NCI-H2107 treated with DMSO at 0.1 percent for 48 hours (cell line): ENCODE results near the gene SETD5.
"Not testable (repeated sequence)": the region's sequence is repeated elsewhere in the genome, so short reads cannot be mapped to it uniquely, and the experiment has no call there.

Experiments
- DNase-seq: peaks from one replicate; lab custom pipeline; 2025; ENCODE audit not compliant: unreplicated experiment; lab: John Stamatoyannopoulos, UW

SETD5 gene

DNA sequence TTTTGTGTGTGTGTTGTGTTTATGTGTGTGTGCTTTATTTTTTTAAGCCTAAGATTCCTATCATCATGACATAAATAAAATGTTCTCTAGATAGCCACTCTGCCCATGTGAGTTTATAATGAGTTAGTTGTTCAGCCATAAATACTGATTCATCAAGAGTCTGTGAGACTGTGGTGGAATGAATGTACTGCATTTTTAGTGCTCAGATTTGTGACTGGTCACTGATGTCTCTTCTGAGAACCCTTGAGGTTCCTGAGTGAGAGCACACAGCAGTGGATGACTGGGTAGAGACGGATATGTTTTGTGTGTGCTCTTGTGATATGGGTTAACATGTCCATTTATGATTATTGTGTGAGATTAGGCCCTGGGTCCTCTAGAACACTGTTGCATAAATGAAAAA is 51.2 kb downstream of the SETD5 start:
- DNase-seq: no peak

GRCh38 chr3:9450126-9450525 is 52.7 kb downstream of the SETD5 start:
- no peak for DNase-seq

GRCh38 chr3:9450991-9451390 is 53.6 kb downstream of the SETD5 start:
- no peak for DNase-seq

DNA sequence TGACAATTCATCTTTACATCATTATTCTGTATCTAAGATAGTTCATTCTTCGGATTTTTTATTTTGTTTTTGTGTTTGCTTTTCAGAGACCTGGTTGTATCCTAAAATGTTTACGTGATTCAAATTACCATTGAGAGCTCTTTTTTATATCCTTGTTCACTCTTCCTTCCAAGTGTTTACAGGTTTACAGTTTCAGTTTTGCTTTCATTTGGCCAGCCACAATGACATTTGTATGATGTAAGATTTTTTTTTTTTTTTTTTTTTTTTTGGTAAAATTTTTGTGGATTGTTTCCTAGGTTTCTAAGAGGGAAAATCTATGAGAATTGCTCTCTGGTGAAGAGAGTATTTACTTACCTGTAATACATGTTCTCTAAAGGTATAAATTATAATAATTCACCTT is 55.0 kb downstream of the SETD5 start:
- DNase-seq: no peak

DNA sequence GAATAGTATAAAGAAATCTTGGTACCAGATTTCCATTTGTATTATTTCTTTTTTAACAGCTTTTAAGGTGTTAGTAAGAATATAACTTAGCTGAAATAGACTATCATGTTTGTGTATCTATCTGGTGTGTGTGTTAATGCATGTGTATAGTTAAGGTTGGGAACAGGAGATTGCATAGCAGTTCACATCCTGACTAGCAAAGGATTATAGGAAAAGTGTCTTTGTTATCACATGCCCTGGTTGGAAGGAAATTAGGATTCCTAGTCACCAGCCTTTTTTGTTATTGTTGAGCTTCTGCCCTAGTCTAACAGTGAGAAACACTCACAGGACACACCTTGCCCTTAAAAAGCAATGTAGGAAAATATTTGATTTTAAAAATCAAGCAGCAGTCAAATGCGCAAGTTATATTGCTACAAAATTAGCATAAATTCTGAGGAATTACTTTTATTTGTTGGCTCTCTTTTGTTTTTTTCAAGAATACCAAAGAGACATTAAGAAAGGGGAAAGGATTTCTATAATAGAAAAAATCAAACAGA is 58.2 kb downstream of the SETD5 start:
- DNase-seq: no peak

GRCh38 chr3:9467451-9467850 is 70.0 kb downstream of the SETD5 start:
- DNase-seq: no peak

DNA sequence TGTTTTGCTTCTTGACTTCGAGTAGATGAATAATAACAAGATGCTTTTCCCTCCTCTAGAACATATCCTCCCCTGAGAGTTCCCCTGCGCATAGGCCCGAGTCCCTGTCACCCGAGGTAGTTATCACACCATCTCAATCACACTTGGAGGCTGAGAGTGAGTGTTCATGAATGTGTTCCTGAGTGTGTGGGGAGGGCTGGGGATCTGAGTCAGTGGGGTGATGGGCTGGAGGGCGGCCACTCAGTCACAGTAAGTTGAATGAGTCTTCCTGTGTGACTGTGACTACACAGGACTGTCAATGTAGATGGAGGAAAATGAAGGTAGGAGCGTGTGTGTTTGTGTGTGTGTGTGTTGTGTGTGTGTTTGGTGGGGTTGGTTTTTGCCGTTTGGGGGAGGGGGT is 71.0 kb downstream of the SETD5 start:
- no peak for DNase-seq

DNA sequence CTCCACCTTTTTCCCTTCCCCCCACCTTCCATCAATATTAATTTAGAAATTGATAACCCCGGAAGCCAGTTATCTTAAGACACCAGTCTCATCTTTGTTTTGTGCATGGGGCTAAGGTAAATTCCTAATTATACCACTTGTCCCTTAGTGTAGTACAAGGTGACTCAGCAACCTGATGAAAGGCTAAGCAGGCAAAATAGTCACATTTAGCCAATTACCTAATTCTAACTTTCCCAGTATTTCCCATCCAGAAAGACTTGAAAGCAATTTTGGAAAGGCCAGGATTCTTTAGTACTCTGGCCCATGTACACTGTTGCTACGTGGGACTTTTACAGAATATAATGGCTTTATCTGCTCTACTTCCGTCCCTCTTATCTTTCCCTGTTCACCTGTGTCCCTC is 72.6 kb downstream of the SETD5 start:
- DNase-seq: no peak

DNA sequence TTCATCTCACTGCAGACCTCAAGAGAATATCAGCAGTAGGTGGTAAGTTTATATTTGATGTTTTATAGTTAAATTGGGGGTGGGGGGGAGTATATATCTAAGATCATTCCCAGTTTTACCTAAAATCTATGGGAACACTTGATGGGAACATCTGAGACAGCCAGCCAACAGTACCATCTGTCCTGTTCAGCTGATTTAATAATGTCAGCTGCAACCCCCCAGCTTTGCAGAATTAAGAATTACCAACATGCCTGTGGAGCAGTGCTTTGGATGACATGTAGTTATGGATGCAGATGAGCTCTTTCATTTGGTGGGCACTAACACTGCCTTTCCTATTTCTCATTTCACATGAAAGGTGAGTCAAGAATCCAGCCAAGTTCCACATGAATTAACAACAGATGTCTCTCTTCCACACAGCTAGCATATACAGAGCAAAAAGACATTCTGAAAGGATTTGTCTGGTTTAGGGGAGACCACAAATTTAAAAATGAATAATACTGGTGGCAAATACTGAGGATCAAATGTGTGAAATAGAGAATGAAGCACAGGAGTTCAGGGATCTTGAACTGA is 76.2 kb downstream of the SETD5 start:
- no peak for DNase-seq

DNA sequence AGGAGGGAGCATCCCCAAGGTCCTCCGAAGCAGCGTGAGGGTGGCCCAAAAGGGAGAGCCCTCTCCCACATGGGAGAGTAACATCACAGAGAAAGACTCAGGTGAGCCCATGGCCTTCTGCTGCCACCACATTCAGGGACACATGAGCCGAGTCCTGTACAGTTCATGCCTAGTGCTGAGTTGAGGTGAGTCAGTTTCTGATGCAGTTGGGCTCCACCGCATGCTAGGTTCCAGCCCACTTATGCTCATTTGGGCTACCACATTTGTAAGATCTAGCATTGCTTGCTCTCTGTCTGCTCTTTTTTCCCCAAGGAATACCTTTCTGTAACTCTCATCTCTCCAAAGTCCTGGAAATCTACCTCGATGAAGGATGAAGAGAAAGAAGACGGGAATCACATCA is 77.1 kb downstream of the SETD5 start:
- DNase-seq: no peak

DNA sequence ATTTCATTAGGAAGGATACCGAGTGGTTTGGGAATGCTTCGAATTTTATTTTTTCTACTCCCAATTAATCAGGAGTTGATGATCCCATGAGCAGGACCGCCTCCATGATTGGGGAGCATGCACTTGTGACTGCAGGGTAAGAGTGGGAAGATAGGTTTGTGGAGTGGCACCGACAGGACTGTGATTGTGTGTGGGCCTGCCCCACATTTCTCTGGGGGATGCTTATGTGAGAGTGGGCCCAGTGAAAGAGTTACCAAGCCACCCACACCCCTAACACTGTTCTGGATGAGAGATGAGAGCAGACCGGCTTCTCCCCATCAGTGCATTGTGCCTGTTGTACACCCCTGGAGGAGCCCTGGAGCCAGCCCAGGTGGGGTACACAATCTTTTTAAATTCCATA is 79.5 kb downstream of the SETD5 start:
- no peak for DNase-seq

GRCh38 chr3:9480265-9480664 is 82.8 kb downstream of the SETD5 start:
- no peak for DNase-seq

DNA sequence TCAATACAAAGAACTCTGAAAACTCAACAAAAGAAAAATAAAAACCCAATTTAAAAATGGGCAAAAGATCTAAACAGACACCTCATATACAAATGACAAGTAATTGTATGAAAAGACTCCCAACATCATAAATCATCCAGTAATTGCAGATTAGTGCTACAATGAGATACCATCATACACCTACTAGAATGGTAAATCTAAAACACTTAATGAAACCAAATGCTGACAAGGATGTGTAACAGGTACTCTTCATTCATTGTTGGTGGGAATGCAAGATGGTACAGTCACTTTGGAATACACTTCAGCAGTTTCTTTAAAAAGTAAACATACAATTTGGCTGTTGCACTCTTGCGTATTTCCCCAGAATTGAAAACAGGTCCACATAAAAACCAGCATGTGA is 87.8 kb downstream of the SETD5 start:
- no peak for DNase-seq

DNA sequence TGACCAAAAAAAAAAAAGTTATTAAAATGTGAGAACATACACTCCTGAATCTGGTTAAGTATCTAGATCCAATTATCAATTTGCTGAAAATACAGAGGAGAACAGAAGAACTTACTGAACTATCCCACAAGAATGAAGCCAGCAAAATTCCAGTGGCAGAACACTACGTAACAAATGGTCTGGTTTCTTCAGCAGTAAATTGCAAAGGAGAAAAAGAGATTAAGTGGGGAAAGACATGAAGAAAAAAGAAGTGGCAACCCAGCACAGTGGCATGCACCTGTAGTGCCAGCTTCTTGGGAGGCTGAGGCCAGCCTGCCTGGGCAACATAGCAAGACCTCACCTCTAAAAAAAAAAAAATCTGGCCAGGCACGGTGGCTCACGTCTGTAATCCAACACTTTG is 94.1 kb downstream of the SETD5 start:
- DNase-seq: no peak

DNA sequence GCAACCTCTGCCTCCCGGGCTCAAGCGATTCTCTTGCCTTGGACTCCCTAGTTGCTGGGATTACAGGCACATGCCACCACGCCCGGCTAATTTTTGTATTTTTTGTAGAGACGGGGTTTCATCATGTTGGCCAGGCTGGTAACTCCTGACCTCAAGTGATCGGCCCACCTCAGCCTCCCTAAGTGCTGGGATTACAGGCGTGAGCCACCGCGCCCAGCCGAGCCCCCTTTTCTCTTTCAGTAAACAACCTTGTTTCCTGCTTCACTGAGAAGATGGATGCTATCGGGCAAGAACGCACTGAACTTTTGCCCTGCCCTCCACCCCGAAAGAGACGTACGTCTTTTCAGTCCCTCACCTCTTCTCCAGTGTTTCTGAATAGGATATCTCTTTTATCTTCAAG is 96.6 kb downstream of the SETD5 start:
- DNase-seq: not testable (repeated sequence)

DNA sequence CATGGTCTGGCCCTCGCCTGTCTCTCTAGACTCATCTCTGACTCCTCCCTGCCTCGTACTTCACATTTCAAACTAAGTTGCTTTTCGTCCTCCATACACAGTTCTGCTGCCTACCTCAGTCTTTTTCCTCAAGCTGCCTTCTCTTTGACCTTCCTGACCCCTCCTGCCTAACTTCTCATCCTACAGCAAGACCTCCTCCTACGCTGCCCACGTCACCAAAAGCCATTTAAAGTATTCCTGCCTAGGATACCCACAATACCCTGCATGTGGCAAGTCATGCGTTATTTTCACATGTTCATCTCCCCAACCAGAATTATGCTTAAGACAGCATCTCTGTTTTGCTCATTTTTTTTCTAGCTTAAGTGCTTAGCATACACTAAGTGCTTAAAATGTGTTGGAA is 99.5 kb downstream of the SETD5 start:
- DNase-seq: no peak

DNA sequence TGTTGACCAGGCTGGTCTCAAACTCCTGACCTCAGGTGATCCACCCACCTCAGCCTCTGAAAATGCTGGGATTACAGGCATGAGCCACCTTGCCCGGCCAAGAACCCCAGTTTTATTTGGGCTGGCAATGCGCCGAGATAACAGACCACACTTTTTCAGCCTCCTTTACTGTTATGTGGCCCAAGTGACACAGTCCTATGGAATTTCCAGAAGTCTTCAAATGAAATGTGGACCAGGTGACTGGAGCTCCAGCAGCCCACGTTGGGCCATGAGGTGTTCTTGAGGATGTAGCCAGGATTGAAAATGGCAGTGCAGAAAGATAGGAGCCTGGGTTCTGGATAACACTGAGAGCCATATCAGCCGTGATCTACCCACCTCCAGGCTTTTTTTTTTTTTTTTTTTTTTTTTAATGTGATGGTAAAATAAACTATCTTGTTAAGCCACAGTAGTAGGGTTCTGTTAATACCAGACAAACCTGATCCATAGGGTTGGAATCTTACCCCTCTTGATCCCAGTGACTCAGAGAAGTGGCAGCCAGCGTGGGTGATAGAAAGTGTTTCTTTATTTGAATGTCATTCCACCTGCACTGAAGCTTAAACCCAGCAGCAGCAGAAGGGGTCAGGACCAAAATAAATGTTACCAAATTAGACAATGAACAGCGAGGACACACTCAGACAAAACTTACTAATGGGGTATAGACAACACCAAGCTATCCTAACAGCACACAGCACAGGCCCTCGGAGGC is 100.6 kb downstream of the SETD5 start:
- no peak for DNase-seq

GRCh38 chr3:9498781-9499180 is 101.4 kb downstream of the SETD5 start:
- no peak for DNase-seq

DNA sequence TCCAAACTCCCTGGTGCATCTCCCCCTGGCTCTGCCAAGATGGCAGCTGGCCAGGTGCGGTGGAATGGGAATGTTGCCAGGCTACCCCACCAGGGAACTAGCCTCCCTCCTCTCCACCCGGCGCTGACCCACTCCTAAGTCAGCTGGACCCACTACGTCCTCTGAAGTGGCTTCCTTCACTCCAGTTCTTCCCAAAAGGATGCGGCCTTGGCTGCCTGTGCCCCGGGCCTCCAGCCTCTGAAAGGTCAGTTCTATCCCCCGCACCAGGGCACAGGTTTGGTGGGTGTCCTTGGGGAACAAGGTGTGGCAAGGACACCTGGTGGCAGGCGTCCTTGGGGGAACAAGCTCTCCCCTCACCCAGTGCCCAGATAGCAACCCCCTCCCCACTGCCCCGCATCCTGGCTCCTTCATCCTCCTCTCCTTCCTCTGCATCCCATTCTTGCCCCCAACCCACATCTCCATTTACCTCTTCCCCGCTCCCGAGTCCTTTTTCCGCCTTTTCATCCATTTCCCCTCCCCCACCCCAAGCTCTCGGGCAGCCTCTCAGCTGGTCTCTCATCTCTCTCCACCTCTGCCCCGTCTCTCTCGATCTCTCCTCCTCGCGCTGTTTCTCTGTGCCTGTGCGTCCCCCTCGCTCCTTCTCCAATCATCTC is 102.2 kb downstream of the SETD5 start:
- DNase-seq: no peak

DNA sequence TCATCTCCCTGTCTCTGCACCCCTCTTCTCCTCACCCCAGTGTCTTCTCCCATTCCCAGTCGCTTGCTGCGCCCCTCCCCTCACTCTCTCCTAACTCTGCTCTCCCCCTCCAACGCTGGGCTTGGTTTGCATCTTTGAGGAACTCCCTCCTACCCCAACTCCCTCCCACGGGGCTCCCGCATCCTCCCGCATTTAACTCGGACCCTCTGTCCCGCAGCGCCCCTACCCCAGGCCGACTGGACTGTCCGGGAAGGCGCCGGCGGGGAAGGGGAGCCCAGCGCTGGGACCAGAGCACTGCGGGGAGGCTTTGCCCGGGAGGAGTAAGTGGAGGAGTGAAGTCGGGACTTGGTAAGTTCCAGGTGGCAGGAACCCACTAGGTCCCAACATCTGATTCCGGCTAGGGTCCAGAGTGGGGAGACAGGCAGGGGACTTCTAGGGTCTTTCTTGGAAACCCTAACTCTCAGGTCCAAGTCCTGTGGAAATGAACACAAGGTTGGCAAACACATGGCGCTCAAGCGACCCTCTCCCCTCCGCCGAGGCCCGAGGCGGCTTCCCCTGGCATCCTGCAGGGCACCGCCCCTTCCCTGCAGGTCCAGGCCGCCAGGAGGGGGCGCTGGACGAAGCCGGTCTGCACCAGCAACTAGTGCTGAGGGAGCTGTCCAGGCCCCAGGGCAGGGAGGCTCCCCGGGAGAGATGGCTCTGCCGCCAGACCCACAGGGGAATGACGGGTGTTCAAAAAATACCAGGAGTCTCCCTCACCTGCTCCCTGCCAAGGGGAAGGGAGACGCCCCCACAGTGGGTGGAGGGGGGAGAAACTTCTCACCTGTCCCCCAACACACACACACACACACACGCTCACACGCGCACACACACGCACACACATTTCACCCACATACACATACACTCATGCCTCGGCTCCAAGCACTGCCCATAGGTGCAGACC is 103.0 kb downstream of the SETD5 start:
- DNase-seq: no peak

DNA sequence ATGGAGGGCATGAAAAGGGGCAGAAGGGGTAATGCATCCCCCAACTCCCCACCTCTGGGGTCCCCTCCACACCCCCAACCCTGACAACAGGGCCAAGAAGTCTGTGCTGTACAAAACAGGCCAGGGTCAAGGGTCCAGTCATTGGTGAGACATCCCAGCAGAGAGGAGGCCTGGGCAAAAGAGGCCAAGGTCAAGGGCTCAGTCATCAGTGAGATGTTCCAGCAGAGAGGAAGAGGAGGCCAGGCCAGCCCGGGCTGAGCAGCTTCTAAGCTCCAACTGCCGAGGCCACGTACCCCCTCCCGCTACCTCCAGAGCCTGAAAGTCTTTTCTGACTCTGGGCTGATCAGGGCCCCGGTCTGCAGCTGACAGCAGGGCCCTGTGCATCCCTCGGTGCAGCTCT is 103.8 kb downstream of the SETD5 start:
- DNase-seq: no peak
